GM19438 (cell line): ENCODE measurements around the gene PHF1.
"Not testable (repeated sequence)": the region's sequence is repeated elsewhere in the genome, so short reads cannot be mapped to it uniquely, and the experiment has no call there.

Experiments
- ATAC-seq: cut with Tn5 transposase; IDR thresholded peaks from one replicate; pipeline ENCODE4 v1.9.1; 2021; ENCODE audit warnings: low read depth; ENCODE audit not compliant: unreplicated experiment

The PHF1 gene

GRCh38 chr6:33410711-33411631 lies at the start of gene PHF1:
Gene PHF1, plus strand, starts transcription at chr6:33411014. Its CDS starts 1,250 bp downstream, at chr6:33412264.
- peak; percentile 33 for ATAC-seq

GRCh38 chr6:33363486-33363885 lies 47.3 kb upstream of the PHF1 start:
- not testable (repeated sequence) for ATAC-seq

GRCh38 chr6:33364475-33365205 lies 46.2 kb upstream of the PHF1 start:
- not testable (repeated sequence) for ATAC-seq

DNA sequence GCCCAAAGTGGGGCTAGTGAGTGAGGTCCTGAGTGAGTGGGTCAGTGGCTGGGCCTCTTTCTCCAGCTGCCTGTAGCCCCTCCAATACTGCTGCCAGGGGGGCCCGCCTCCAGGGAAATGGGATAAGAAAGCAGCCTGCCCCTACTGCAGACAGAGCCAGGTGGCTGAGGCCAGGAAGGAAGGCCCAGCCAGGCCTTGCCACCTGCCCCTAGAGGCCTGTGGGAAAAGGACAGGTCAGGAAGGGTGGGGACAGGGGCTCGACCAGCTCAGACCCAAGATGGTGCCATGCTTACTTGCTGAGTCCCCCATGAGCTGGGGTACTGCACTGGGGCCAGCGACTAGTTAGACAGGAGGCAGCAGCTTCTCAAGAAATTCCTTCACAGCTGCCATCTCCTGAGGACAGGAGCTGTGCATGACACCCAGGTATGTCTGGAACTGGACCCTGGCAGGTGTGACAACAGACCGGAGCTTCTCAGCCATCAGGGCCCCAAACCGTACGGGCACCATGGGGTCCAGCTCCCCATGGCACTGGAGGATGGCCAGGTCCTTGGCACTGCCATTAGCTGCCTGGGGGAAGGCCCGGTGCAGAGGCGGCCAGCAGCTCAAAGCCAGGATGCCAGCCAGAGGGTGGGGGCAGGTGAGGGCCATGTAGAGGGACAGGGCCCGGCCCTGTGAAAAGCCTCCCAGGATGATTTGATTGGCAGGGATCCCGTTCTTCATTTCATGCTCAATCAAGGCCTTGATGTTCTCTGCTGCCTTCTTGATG lies 45.4 kb upstream of the PHF1 start:
- not testable (repeated sequence) for ATAC-seq

DNA sequence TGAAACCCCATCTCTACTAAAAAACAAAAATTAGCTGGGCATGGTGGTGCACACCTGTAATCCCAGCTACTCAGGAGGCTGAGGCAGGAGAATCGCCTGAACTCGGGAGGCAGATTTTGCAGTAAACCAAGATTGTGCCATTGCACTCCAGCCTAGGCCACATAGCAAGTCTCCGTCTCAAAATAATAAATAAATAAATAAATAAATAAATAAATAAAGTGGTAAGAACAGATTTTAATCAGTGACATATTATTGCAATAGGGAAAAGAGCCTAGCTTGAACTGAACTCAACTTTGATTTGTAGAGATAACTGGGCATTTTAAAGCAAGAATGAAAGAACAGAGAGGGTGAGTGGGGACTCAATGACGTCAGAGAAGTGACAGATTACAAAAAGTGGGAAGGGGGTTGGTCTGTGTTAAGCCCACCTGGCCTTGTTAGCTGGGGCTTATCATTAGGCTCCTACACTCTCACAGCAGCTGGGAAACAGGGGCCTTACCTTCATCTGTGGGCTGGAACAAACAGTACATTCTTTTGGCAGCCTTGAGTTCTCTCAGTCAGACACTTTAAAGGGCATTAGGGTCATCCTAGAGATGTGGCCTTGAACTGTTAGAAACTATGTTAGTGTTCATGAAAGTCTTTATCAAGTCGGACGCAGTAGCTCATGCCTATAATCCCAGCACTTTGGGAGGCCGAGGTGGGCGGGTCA lies 43.7 kb upstream of the PHF1 start:
- no peak for ATAC-seq

GRCh38 chr6:33367715-33368025 lies 43.1 kb upstream of the PHF1 start:
- not testable (repeated sequence) for ATAC-seq

DNA sequence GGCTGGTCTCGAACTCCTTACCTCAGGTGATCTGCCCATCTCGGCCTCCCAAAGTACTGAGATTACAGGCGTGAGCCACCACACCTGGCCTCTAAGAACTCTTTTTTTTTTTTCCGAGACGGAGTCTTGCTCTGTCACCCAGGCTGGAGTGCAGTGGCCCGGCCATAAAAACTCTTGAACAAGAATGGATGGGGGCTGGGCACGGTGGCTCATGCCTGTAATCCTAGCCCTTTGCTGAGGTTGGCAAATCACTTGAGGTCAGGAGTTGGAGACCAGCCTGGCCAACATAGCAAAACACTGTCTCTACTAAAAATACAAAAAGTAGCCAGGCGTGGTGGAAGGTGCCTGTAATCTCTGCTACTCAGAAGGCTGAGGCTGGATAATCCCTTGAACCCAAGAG lies 38.9 kb upstream of the PHF1 start:
- ATAC-seq, result not testable (repeated sequence)

DNA sequence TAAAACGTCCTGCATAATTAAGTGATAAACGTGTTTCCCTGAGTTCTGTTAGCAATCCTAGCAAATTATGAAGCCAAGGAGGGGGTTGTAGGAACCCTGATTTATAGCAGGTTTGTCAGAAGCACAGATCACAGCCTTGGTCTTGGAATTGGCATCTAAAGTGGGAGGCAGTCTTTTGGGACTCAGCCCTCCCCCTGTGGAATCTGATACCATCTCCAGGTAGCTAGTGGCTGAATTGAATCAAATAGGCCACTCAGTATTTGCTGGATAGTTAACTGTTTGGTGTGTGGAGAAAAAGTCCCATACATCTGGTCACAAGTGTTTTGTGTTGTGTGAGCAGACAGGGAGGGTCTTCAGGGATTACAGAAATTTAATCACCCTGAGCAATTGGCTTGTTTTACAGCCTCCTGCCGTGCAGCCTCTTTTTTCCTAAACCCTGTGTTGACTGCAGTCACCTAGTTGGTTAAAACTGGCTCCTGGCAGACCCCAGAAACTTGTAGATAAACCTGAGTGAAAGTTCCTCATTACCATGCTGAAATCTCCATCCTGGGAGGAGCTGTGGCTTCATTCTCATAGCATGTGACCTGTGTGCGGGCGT lies 38.2 kb upstream of the PHF1 start:
- no peak for ATAC-seq

GRCh38 chr6:33373960-33374910 lies 36.6 kb upstream of the PHF1 start:
- no peak for ATAC-seq

GRCh38 chr6:33375143-33375671 lies 35.6 kb upstream of the PHF1 start:
- ATAC-seq, result no peak

- no peak for ATAC-seq
Observed at GRCh38 chr6:33377171-33377570, 33.6 kb upstream of the PHF1 start.

GRCh38 chr6:33379184-33379583 lies 31.6 kb upstream of the PHF1 start:
- ATAC-seq, result not testable (repeated sequence)

DNA sequence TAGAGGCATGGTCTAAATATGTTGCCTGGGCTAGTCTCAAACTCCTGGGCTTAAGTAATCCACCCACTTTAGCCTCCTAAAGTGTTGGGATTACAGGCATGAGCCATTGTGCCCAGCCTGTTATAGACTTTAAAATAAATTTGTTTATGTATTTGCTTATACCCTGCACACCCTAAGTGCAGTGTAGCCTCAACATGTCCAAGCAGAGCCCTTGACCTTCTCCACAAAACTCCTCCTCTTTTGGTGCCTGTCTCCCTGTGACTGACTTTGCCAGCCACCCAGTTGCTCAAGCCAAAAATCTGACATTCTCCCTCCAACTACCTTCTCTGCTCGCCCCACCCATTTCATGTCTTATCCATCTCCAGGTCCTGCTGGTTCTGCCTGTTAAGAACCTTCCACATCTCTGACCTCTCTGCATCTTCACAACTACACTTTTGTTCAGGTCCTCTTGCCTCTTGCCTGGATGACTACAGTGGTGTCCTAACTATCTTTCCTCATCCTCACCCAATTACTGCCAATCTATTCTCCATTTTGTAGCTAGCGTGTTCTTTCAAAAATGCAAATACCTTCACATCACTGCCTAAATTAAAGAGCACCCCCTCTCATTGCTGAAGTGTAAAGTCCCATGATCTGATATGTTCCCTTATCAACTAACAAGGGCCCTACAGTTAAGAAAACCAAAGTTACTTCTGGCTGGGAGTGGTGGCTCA lies 30.4 kb upstream of the PHF1 start:
- no peak for ATAC-seq

- ATAC-seq, result no peak
Observed at GRCh38 chr6:33383427-33384185, 27.2 kb upstream of the PHF1 start.

DNA sequence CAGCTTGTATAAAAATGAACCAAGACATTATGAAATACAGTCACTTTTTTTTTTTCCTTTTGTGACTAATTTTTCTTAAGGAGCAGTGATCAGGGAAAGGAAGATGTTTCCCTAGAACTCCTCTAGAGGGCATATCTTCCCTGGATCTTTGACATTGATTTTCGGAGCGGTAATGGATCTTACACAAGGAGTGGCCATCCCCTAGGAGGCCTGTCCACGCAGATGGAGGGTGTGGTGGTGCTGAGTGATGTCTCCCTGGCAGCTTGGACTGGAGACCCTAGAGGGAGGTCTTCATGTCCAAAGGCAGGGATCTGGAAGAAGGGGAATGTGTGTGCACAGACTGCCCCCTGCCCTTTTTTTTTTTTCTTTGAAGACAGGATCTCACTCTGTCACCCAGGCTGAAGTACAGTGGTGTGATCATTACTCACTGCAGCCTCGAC lies 26.2 kb upstream of the PHF1 start:
- ATAC-seq, result no peak

DNA sequence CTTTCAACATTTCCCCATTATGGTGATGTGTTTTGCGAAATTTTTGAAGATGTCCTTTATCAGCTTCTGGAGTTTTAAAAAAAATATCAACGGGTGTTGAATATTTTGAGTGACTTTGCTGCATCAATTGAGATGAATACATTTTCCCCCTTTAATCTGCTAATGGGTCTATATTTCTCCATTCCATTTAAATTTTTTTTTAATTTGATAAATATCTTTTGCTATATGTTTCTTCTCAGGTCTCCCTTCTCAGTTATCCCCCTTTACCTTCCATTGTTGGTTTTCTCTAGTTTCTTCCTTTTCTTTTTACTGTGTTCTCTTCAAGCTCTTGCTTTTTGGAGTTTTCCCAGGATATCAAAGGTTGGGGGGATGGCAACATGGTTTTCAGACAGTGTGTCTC lies 20.6 kb upstream of the PHF1 start:
- no peak for ATAC-seq

- no peak for ATAC-seq
Observed at GRCh38 chr6:33390767-33391277, 20.0 kb upstream of the PHF1 start.
